HCT116 (cell line): ENCODE measurements around the gene SPAG4. TPM values are rescaled to one million over a fixed set of nuclear protein-coding genes. Genes with fewer than 3 reads are reported as not detected.

Source experiments
- ATAC-seq: fragments of 200-7000 bp; cut with Tn5 transposase; 2 replicates; pipeline ENCODE4 v1.9.1; 2020; ENCODE audit warnings: mild to moderate bottlenecking, moderate library complexity
- BruUV-seq: library from RNA; stranded (reverse); fragments of 400-500 nt; replicated peaks from 2 replicates; lab custom pipeline; 2021; lab: Mats Ljungman, UMichigan
- CTCF ChIA-PET: fragments of 300-600 bp; sonication (Branson Sonifier 250); formaldehyde crosslinking; loops from one replicate; lab custom pipeline; 2021; ENCODE audit warnings: antibody characterized with exemption; lab: Charles Lee
- POLR2A ChIA-PET: fragments of 300-600, 350-600 bp; sonication (Branson Sonifier 250); formaldehyde crosslinking; loops from one replicate; lab custom pipeline; 2021; ENCODE audit warnings: antibody characterized with exemption; lab: Charles Lee
- RAD21 ChIA-PET, 2 experiments: fragments of 300-600 bp; sonication (Branson Sonifier 250); formaldehyde crosslinking; loops; one replicate each; lab custom pipeline; 2023; ENCODE audit warnings: low total read pairs in 2 of 2; ENCODE audit not compliant: uncharacterized antibody in 2 of 2, unreplicated experiment in 2 of 2, low non-redundant PET in 1 of 2; lab: Charles Lee
- DNase-seq: peaks from one replicate; pipeline ENCODE4 v3.0.0-alpha.2; 2010; ENCODE audit warnings: low read depth, low spot score
- H2AFZ ChIP-seq: fragments of 200-600 bp; shearing (Covaris generic), sonication (generic); 2 replicates; pipeline ENCODE4 v1.6.1; 2017; ENCODE audit warnings: low read depth, mixed run types, mixed read lengths, antibody characterized with exemption, low read length; ENCODE audit not compliant: poor library complexity, severe bottlenecking
- H3K27ac ChIP-seq: 2 replicates; pipeline ENCODE4 v1.5.1; 2012; ENCODE audit warnings: low read depth, low read length
- H3K27me3 ChIP-seq: fragments of 200-600 bp; sonication (generic); 2 replicates; pipeline ENCODE4 v1.6.1; 2016; ENCODE audit warnings: mixed run types, low read length, mixed read lengths; ENCODE audit not compliant: insufficient read depth
- H3K36me3 ChIP-seq, 2 experiments: fragments of 200-500 bp in 1 of 2; fragments of 200-600 bp in 1 of 2; sonication (Bioruptor generic) in 1 of 2; sonication (generic) in 1 of 2; 2 replicates each; pipeline versions ENCODE4 v1.5.1 to v1.6.1; 2014 to 2016; ENCODE audit warnings: low read length in 2 of 2, inconsistent platforms in 1 of 2, mixed read lengths in 1 of 2, mixed run types in 1 of 2; ENCODE audit not compliant: insufficient read depth in 2 of 2, control insufficient read depth in 1 of 2
- H3K4me1 ChIP-seq, 2 experiments: fragments of 200-600 bp in 1 of 2; sonication (generic) in 1 of 2; 2 replicates each; pipeline versions ENCODE4 v1.5.1 to v1.6.1; 2012 to 2017; ENCODE audit warnings: low read length in 2 of 2, inconsistent platforms in 1 of 2, mild to moderate bottlenecking in 1 of 2, mixed read lengths in 1 of 2, mixed run types in 1 of 2, moderate library complexity in 1 of 2; ENCODE audit not compliant: insufficient read depth in 2 of 2, control insufficient read depth in 1 of 2
- H3K4me2 ChIP-seq: fragments of 200-600 bp; sonication (generic); 2 replicates; pipeline ENCODE4 v1.6.1; 2017; ENCODE audit warnings: mixed run types, low read length, mixed read lengths
- H3K4me3 ChIP-seq, 2 experiments: fragments of 200-600 bp in 1 of 2; sonication (generic) in 1 of 2; replicated peaks in 1 of 2; 2 replicates each; pipeline ENCODE4 v1.5.1; 2011 to 2016; ENCODE audit warnings: low read length in 2 of 2, control low read depth in 1 of 2, low read depth in 1 of 2, mild to moderate bottlenecking in 1 of 2, mixed read lengths in 1 of 2, mixed run types in 1 of 2
- H3K79me2 ChIP-seq: fragments of 200-600 bp; sonication (generic); 2 replicates; pipeline ENCODE4 v1.6.1; 2017; ENCODE audit warnings: mild to moderate bottlenecking, mixed run types, low read length, moderate library complexity, mixed read lengths; ENCODE audit not compliant: insufficient read depth
- H3K9ac ChIP-seq: fragments of 200-600 bp; sonication (generic); 2 replicates; pipeline ENCODE4 v1.6.1; 2016; ENCODE audit warnings: low read length, mixed read lengths
- H3K9me2 ChIP-seq: fragments of 200-600 bp; sonication (generic), shearing (Covaris generic); 2 replicates; pipeline ENCODE4 v1.6.1; 2017; ENCODE audit warnings: mixed run types, mild to moderate bottlenecking, moderate library complexity; ENCODE audit not compliant: insufficient read depth
- H3K9me3 ChIP-seq, 2 experiments: fragments of 200-500 bp in 1 of 2; fragments of 200-600 bp in 1 of 2; sonication (Bioruptor generic) in 1 of 2; sonication (generic) in 1 of 2; 2 replicates each; pipeline ENCODE4 v1.6.1; 2014 to 2017; ENCODE audit warnings: low read length in 2 of 2, mixed read lengths in 2 of 2, inconsistent platforms in 1 of 2, low read depth in 1 of 2, mild to moderate bottlenecking in 1 of 2, mixed run types in 1 of 2, moderate library complexity in 1 of 2; ENCODE audit not compliant: control insufficient read depth in 1 of 2, insufficient read depth in 1 of 2
- H4K20me1 ChIP-seq: fragments of 200-600 bp; sonication (generic), shearing (Covaris generic); 2 replicates; pipeline ENCODE4 v1.6.1; 2017; ENCODE audit warnings: mixed run types, mild to moderate bottlenecking, moderate library complexity; ENCODE audit not compliant: insufficient read depth
- ATF3 ChIP-seq: IDR thresholded peaks from 2 replicates; pipeline ENCODE4 v1.6.1; 2012
- CBX3 ChIP-seq: IDR thresholded peaks from 2 replicates; pipeline ENCODE4 v1.6.1; 2012; ENCODE audit warnings: low read depth
- CEBPB ChIP-seq: IDR thresholded peaks from 2 replicates; pipeline ENCODE4 v1.6.1; 2012; ENCODE audit warnings: low read depth
- CTCF ChIP-seq, 3 experiments: fragments of 200-600 bp in 1 of 3; sonication (generic) in 1 of 3; IDR thresholded peaks in 2 of 3; conservative IDR thresholded peaks in 1 of 3; 2 replicates each; pipeline ENCODE4 v1.5.1; 2012 to 2017; ENCODE audit warnings: low read depth in 2 of 3, low read length in 2 of 3, antibody characterized with exemption in 1 of 3, borderline replicate concordance in 1 of 3, control low read depth in 1 of 3, mild to moderate bottlenecking in 1 of 3, mixed read lengths in 1 of 3, mixed run types in 1 of 3, moderate library complexity in 1 of 3; ENCODE audit not compliant: insufficient read depth in 1 of 3
- EGR1 ChIP-seq: IDR thresholded peaks from 2 replicates; pipeline ENCODE4 v1.6.1; 2012; ENCODE audit warnings: low read depth
- ELF1 ChIP-seq: IDR thresholded peaks from 2 replicates; pipeline ENCODE4 v1.6.1; 2012; ENCODE audit warnings: low read depth, borderline replicate concordance
- EZH2 ChIP-seq: fragments of 200-600 bp; sonication (generic); IDR thresholded peaks from 2 replicates; pipeline ENCODE4 v1.6.1; 2017; ENCODE audit warnings: antibody characterized with exemption, mixed run types
- EZH2phosphoT487 ChIP-seq: fragments of 200-600 bp; IDR thresholded peaks from 2 replicates; pipeline ENCODE4 v1.6.1; 2018; ENCODE audit warnings: antibody characterized with exemption, borderline replicate concordance
- FOSL1 ChIP-seq: IDR thresholded peaks from 2 replicates; pipeline ENCODE4 v1.6.1; 2012; ENCODE audit warnings: low read depth
- JUND ChIP-seq: IDR thresholded peaks from 2 replicates; pipeline ENCODE4 v1.6.1; 2012
- MAX ChIP-seq: IDR thresholded peaks from 2 replicates; pipeline ENCODE4 v1.6.1; 2012
- POLR2A ChIP-seq: IDR thresholded peaks from 2 replicates; pipeline ENCODE4 v1.7.0; 2011; ENCODE audit warnings: borderline replicate concordance; ENCODE audit not compliant: insufficient read depth, insufficient read length; ENCODE audit errors: extremely low read depth
- POLR2AphosphoS5 ChIP-seq: IDR thresholded peaks from 2 replicates; pipeline ENCODE4 v1.6.1; 2011; ENCODE audit warnings: mild to moderate bottlenecking, low read depth, low read length, moderate library complexity
- RAD21 ChIP-seq: IDR thresholded peaks from 2 replicates; pipeline ENCODE4 v1.6.1; 2012; ENCODE audit warnings: low read depth, mild to moderate bottlenecking
- REST ChIP-seq: IDR thresholded peaks from 2 replicates; pipeline ENCODE4 v1.6.1; 2012; ENCODE audit warnings: low read depth
- SIN3A ChIP-seq: IDR thresholded peaks from 2 replicates; pipeline ENCODE4 v1.6.1; 2012; ENCODE audit warnings: low read depth
- SRF ChIP-seq: IDR thresholded peaks from 2 replicates; pipeline ENCODE4 v1.6.1; 2012; ENCODE audit warnings: low read depth
- YY1 ChIP-seq: IDR thresholded peaks from 2 replicates; pipeline ENCODE4 v1.6.1; 2011; ENCODE audit warnings: low read length, low read depth, moderate library complexity, mild to moderate bottlenecking; ENCODE audit not compliant: insufficient replicate concordance; ENCODE audit errors: extremely low read depth
- ZFX ChIP-seq: fragments of 450-650 bp; IDR thresholded peaks from 2 replicates; pipeline ENCODE4 v1.6.1; 2017
- intact Hi-C: fragments of 100-400 bp; cut with micrococcal nuclease; formaldehyde crosslinking; loops from 2 replicates; pipeline ENCODE4 v1.10.0; 2022
- total RNA-seq: library from RNA; stranded (reverse); gene quantifications from one replicate; pipeline ENCODE4 v1.2.1, GENCODE V29; 2021; ENCODE audit not compliant: unreplicated experiment
- TF ChIP-seq, protein P1 (sequence below): IDR thresholded peaks from 2 replicates; pipeline ENCODE4 v1.6.1; 2011; ENCODE audit warnings: mild to moderate bottlenecking, low read length, moderate library complexity; ENCODE audit not compliant: insufficient replicate concordance; ENCODE audit errors: extremely low read depth

SPAG4 gene
- total RNA-seq, 1 experiment from 2014 or later: 6.2 TPM

GRCh38 chr20:35607003-35607735 is 8.5 kb upstream of the SPAG4 start:
- Histone ChIP-seq H3K27ac (peak overlapping the region; percentile 3; the same call in 1 of the 2 replicates), H3K4me3 (peak overlapping the region; percentile 8 to 49)
- CTCF ChIA-PET: no interaction called here
- TF ChIP-seq YY1 (peak; percentile 8), ZFX (no peak), REST (no peak), SIN3A (no peak), SRF (no peak), ELF1 (no peak), JUND (peak; percentile 89), EGR1 (peak; percentile 96), FOSL1 (peak; percentile 79), CTCF (IDR thresholded peaks at IDR 0.05 in 2 of 3, conservative IDR thresholded peaks at IDR 0.05 in 1 of 3; ENCODE audit: borderline replicate concordance in 1 of 3, insufficient read depth in 1 of 3, low read depth in 2 of 3, low read length in 2 of 3) (no peak), EZH2phosphoT487 (no peak), MAX (peak; percentile 75), POLR2A (no peak), CBX3 (peak; percentile 68; the same call in 1 of the 2 replicates), POLR2AphosphoS5 (peak; percentile 78), RAD21 (no peak), ATF3 (no peak), CEBPB (no peak), EZH2 (no peak)
- TF ChIP-seq, protein P1, sequence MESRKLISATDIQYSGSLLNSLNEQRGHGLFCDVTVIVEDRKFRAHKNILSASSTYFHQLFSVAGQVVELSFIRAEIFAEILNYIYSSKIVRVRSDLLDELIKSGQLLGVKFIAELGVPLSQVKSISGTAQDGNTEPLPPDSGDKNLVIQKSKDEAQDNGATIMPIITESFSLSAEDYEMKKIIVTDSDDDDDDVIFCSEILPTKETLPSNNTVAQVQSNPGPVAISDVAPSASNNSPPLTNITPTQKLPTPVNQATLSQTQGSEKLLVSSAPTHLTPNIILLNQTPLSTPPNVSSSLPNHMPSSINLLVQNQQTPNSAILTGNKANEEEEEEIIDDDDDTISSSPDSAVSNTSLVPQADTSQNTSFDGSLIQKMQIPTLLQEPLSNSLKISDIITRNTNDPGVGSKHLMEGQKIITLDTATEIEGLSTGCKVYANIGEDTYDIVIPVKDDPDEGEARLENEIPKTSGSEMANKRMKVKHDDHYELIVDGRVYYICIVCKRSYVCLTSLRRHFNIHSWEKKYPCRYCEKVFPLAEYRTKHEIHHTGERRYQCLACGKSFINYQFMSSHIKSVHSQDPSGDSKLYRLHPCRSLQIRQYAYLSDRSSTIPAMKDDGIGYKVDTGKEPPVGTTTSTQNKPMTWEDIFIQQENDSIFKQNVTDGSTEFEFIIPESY: peak; percentile 56

More at GRCh38 chr20:35607003-35607735, 8.5 kb upstream of the SPAG4 start:
- no peak for DNase-seq
- no peaks in the 10 kb centered on the region for H3K27me3 ChIP-seq
- ChIA-PET POLR2A (interaction anchor here (1.1 kb wide), 1 partner anchor 9 kb away, joined by 3 read pairs; the partner anchor contains the start of gene SPAG4), RAD21 (no interaction called here)
- intact Hi-C loops: loop anchor here (5.0 kb wide), 1 partner anchor 60 kb away; no protein-coding TSS in a partner anchor
- H3K36me3 ChIP-seq: no peaks in the 10 kb centered on the region
- peaks cover 24 to 45% of the 10 kb centered on the region in 2 experiments for H3K4me1 ChIP-seq
- H3K9ac ChIP-seq: peak overlapping the region; percentile 44
- no peaks in the 10 kb centered on the region for H3K9me3 ChIP-seq
- H3K9me2 ChIP-seq: no peaks in the 10 kb centered on the region
- no peak overlapping the region for H2AFZ ChIP-seq
- H3K79me2 ChIP-seq: no peaks in the 10 kb centered on the region
- peak; percentile 73 for ATAC-seq
- TSS peak; percentile 84 for BruUV-seq
- no peaks in the 10 kb centered on the region for H4K20me1 ChIP-seq
- H3K4me2 ChIP-seq: peak overlapping the region; percentile 82
